HK-2 (cell line): Measurements from ENCODE around the gene SAPCD1.

Experiments used
- DNase-seq: peaks from one replicate; pipeline ENCODE4 v3.0.0-alpha.2; 2018; ENCODE audit not compliant: unreplicated experiment

The SAPCD1 gene

DNA sequence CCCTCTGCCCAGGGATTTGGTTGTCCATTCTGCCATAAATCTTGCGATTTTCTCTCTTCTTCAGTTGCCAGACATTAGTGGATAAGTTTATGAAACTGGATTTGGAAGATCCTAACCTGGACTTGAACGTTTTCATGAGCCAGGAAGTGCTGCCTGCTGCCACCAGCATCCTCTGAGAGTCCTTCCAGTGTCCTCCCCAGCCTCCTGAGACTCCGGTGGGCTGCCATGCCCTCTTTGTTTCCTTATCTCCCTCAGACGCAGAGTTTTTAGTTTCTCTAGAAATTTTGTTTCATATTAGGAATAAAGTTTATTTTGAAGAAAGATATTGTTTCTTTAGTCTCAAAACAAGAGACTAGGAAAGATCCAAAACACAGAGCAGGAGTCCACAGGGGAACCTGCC lies at the start of gene SAPCD1:
SAPCD1 (plus strand) TSS at position 301 of the 400 bp plus-strand sequence. CDS start 399 bp downstream, outside the sequence.
- DNase-seq = no peak

DNA sequence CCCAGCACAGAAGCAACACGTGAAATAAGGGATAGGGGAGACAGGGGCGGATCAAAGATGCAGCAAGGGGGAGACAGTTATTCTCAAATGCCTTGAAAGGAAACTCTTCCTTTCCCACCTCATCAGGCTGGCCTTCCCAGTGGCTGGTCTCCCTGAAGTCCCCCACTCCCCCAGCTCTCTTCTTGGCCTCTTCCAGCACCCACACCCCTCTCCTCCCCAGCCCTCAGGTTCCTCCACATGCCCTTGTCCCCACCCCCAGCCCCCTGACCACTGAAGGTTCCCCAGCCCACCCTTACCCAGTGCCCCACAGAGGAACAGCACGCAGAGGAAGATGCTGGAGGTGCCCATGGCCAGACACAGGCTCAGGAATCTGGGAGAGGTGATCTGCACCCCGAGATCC lies 49.0 kb upstream of the SAPCD1 start:
- no peak for DNase-seq

DNA sequence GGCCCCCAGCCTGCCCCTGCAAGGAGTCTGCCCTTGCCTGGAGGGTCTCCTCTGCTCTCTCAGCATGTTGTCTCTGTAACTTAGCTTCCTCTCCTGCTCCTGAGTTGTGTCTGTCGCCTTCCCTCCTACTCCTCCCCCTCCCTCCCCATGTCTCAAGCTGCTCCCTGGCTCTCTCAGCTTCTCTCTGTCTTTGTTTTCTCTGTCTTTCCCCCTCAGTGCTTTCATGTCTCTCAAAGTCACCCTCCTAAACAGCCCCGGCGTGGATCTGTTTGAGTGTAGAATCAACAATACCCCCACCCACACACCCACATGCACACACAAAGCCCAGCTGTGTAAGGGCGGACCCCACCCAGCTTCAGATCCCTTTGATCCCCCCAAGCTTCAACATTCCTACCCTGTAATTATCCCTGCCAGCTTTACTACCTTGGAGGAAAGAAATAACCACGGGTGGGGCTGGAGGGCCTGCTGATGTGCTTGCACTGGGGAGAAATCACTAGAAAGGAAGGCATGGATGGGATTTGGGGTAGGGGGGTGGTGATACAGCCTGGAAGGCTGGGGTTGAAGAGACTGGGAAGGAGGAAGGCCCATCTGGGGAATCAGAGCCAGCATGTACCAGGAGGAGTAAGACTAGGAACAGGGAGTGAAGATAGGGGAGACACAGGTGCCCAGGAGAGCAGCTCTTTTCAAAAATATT lies 48.3 kb upstream of the SAPCD1 start:
- no peak for DNase-seq

DNA sequence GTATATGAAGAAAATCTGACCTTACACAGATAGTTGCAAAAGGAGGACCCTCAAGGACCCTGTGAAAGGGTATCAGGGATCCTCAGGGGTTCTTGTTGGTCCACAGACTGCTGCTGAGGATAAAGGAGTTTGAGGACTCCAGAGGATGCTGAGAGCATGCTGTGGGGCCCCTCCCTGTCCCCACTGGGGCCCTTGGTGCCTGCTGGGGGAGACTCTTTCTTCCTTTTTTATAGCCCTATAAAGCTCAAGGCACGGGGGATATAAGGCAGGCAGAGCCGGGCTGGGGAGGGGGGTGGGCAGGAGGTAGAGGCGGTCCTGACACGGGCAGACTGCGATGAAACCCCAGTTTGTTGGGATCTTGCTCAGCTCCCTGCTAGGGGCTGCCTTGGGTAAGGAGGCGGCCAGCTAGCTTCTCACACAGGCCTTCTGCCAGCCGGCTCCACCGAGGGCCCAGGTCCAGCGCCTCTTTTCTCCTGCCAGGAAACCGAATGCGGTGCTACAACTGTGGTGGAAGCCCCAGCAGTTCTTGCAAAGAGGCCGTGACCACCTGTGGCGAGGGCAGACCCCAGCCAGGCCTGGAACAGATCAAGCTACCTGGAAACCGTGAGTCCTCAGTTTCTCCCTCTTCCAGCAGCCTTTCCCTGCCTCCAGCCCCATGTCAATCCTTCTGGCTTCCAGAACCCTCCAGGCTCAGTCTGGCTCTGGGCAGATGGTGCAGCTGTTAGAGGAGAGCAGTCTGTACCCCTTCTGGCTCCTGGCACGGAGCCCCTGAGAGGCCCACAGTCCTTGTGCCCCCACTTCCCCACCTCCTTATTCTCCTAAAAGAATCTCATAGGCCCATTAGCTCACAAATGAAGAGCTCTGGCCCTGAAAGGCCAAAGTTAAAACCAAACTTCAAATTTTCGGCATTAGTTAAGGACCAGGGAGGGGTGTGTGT lies 47.2 kb upstream of the SAPCD1 start, which contains the start of gene LY6G6D:
LY6G6D (plus strand) TSS at position 327 of the 937 bp plus-strand sequence; CDS start at position 335, 8 bp downstream.
- no peak for DNase-seq

DNA sequence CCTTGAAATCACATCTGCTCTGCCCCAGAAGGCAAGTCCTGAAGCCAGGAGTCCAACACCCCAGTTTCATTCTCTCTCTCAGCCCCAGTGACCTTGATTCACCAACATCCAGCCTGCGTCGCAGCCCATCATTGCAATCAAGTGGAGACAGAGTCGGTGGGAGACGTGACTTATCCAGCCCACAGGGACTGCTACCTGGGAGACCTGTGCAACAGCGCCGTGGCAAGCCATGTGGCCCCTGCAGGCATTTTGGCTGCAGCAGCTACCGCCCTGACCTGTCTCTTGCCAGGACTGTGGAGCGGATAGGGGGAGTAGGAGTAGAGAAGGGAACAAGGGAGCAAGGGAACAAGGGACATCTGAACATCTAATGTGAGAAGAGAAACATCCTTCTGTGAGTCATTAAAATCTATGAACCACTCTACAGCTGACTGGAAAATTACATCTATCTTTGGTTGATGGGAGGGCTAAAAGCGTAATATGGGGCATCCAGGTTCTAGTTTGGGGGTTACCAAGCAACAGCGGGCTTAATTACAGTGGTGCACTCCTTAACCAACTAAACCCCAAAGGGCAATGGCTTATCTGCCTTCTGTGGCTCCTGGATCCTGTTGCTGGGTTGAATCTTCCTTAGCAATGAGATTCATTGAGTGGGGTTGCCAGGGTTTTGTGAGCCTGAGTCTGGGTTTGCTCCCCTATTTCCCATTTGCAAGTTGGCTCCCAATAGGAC lies 44.8 kb upstream of the SAPCD1 start:
- DNase-seq = no peak

DNA sequence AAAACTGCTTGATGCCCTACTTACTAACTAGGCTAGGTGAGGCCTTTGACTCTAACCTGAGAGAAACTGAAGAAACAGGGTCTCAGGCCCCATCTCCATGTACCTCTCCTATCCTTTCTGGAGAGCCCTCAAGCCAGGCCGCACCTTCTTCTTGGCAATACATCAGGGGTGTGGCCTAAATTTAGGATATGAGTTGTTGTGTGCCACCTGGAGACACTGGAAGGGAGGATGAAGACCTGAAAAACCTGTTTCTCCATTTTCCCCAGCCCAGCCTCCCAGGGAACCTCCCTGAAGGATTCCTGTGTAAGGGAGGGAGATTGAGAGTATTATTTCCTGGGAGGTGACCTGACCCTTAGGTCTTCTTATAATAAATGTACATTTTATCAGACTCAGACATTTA lies 44.2 kb upstream of the SAPCD1 start:
- DNase-seq = no peak

DNA sequence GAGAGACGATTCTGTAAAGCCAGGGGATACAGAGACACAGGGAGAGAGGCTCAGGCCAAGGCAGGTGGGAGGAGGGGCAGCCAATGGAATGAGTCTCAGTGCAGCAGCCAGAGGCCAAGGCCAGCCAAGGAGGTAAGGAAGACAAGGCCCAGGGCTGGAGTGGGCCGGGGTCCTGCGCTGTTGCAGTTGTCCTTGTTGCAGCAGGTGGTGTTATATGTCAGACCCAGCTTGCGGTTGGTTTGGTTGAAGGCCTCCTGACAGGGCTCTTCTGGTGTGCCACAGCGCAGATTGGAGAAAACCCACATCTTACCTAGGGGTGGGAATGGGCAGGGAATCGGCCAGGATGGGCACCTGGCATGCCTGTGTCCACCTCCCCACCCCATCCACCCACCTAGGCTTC lies 43.5 kb upstream of the SAPCD1 start:
- no peak for DNase-seq

DNA sequence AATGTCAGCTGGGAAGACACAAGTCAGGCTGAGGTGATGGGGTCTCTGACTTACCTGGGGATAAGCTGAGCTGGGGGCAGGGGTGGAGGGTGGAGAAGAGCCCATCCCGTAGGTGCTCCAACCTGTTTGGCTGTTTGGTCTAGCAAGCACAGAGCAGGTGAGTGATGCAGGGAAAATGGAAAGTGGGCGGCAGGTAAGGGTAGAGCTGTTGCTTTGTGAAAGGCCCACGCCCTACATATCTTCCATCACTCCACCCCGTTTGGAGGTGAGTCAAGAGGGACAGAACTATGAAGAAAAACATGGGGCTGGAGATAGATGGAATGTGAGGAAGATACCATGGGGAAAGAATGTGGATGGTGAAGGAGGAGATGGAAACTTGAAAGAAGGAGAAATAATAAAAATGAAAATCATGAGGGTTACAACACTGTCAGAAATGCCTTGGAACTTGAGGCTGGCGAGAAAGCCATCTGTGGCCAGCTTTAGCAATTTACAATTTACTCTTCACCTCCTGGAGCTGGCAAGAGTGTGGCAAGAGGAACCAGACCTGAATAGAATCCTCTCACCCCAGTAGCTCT lies 42.2 kb upstream of the SAPCD1 start:
- no peak for DNase-seq

DNA sequence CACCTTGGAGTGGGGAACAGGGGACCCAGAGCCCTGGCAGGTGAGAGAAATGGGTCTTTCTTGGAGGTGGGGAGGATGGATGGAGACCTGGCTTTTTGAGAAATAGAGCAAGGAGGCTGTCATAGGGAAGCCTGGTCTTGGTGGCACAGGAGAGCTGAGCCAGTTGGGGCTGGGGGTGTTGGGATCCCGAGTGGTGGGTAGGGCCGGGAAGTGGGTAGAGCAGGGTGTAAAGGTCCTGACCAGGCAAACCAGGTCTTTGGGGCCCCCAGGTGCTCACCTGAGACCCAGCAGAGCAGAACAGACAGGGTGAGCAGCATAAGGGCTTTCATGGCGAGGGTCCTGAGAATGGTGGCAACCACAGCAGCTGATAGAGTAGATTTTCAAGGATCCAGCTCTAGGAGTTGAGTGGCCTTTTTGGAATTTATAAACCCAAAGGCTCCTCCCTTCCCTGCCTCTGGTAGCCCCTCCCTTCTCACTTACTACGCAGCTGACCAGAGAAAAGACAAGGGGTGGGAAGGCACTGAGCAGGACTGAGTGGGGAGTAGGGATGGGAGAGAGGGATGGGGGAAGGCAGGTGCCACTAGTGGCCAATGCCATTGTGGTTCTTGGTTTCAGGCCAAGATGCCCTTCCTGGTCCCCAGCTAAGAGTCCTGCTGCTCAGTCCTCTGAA lies 41.0 kb upstream of the SAPCD1 start, which contains the start of gene LY6G6C:
LY6G6C (minus strand) TSS at position 396 of the 670 bp plus-strand sequence; CDS start at position 329, 67 bp downstream.
- DNase-seq = no peak

DNA sequence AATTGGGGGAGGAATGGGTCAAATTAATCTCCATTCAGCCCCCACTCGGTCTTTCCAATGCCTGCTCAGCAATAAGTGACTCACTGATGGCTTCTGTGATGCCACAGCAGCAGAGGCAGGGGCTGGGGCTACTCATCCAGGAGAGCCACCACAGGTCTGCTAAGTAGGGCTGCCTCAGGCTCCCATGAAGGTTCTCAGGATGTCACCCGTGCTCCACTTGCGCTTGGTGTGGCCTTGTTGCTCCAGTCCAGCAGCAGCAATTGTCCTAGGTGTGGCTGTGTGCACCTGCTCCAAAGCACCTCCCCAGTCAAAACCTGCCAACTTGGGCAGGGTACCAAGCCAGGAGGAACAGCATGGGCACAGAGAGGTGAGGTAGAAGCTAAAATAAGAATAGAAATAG lies 40.3 kb upstream of the SAPCD1 start:
- no peak for DNase-seq

DNA sequence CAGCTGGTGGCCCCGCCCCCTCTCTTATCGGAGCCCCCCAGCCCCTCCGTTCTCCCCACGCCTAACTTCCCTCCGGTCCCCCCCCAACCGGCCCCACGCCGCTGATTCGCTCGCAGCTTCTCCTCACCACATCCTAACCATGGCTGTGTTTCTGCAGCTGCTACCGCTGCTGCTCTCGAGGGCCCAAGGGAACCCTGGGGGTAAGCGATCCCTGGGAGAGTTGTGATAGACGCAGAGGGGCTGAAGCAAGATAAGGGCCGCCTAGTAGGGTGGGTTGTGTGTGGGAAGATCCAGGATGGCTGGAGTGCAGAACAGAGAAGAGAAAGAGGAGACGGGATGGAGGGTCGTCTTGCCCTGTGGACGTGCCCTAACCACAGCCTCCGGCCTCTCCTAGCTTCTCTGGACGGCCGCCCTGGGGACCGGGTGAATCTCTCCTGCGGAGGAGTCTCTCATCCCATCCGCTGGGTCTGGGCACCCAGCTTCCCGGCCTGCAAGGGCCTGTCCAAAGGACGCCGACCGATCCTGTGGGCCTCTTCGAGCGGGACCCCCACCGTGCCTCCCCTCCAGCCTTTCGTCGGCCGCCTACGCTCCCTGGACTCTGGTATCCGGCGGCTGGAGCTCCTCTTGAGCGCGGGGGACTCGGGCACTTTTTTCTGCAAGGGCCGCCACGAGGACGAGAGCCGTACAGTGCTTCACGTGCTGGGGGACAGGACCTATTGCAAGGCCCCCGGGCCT lies 39.0 kb upstream of the SAPCD1 start, which contains the start of gene MPIG6B:
MPIG6B (plus strand) TSS at position 129 of the 735 bp plus-strand sequence; CDS start at position 140, 11 bp downstream.
- DNase-seq = no peak

DNA sequence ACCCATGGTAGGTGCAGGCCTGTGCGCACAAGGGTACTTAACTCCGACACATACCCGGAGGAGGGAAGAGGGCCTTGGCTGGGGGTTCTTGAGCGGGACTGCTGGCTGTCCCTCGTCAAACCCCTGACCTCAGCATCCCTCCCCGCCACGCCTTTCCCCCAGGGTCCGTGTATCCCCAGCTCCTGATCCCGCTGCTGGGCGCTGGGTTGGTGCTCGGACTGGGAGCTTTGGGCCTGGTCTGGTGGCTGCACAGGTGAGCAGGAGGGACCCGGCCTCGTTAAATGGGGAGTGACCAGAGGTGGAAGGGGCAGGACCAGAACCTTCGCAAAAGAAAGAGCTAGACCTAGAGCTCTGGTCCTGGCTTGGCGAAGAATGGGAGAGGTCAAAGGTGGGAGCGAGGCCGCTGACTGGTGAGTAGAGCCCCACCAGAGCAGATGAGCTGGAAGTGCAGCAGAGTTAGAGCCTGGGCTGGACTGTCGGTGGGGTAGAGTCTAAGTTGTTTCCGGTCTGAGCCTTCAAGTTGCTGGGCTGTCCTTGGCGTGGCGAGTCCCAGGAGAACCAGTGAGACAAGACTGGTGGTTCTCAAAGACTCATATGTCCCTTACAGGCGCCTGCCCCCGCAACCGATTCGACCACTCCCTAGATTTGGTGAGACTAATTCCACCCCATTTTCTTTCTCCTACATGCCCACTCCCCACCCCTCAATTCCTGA lies 38.3 kb upstream of the SAPCD1 start:
- DNase-seq = no peak

DNA sequence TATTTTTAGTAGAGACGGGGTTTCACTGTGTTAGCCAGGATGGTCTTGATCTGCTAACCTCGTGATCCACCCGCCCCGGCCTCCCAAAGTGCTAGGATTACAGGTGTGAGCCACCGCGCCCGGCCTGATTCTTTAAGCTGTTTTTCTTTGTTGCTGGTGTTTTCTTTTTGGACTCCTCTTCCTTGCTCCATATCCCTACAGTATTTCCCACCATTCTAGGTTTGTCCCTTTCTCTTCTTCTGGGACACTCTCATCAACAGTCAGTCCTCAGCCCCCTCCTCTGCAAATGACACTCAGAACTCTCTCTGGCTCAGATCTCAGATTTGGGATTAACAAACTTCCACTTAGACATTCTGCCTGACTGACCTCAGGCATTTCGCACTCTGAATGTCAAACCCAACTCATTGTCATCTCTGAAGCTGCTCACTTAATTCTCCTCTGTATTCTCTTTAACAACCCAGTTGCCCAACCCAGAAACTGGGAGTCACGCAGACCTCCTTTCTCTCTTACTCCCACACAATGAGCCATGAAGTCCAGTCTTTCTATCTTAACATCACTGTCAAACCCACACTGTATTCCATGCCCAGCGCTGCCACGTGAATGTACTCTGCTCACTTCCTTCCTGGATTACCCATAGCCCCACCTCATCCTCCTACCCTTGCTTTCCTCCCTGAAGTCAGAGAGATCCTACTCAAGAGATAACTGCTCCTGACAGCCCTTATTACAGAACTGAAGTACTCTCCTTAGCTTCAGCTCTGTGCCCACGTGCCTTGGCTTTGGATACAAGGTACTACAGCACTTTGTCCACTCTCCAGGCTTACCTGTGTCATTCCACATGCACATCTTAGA lies 36.7 kb upstream of the SAPCD1 start:
- no peak for DNase-seq

DNA sequence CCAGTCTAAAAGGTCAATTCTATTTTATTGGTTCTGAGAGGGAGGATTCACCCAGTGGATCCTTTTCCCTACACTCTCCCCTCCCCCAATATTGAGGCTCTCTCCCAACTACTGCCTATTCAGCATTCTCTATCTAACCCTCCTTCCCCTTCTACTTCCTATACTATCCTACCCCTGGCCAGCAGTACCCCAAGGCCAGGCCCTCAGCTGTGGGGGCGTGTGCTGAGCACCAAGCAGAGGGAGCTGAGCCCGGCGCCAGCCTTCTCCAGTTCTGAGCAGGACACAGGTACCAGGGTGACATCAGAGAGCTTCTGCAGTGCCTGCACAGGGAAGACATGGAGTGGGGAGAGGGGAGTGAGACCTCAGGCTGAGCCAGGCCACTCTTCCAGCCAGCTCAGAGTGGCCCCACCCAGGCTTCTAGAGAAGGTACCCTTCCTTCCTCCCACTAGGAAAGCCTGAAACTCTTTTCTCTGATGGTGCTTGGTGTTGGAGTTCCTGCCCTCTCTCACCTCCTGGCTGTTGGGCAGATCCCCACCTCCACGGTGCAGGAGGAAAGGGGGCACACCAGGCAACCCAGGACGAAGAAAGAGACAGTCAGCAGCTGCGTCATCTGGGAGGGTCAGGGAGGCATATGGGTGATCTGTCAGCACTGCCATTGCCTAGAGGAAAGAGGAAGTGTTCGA lies 35.3 kb upstream of the SAPCD1 start:
- DNase-seq = no peak

DNA sequence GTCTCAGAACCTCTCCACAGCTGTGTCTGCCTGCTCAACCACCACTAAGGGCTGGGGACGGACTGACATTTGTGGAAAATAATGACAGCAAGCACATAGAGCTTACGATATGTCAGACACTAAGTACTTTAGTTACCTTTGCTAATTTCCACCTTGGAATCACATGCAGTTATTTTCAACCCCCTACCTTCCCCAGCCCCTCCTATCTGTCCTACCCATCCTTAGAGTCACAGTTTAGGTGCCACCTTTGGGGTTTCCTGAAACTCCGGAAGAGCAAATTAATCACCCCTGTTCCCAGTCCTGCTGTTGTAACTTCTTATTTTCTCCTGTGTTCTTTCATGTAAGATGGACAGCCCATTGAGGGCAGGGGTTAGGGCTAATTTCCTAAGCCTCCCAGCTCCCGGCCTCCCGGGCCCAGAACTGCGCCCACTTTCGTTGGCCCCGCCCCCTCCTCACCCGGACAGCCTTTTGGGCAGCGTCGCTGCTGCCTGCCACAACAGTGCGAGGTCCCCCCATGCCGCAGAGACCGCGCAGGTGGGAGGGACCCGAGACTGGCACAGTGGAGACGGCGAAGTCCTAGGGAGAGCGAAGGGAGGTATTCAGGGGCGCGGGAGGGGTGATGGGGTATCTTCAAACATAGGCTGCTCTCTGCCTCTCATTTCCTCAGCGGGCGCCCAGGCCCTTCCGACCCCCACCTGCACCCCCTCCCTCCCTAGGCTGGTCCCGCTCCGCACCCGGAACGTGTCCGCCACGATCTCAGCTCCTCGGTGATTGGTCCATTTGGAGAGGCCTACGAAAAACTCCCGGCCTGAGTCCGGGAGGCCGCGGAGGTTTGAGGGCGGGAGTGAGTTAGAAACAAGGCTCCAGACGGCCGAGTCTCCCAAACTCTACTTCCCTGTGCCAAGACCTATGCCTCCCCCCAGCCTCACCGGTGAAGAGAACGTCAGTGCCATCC lies 34.5 kb upstream of the SAPCD1 start:
- DNase-seq = no peak

DNA sequence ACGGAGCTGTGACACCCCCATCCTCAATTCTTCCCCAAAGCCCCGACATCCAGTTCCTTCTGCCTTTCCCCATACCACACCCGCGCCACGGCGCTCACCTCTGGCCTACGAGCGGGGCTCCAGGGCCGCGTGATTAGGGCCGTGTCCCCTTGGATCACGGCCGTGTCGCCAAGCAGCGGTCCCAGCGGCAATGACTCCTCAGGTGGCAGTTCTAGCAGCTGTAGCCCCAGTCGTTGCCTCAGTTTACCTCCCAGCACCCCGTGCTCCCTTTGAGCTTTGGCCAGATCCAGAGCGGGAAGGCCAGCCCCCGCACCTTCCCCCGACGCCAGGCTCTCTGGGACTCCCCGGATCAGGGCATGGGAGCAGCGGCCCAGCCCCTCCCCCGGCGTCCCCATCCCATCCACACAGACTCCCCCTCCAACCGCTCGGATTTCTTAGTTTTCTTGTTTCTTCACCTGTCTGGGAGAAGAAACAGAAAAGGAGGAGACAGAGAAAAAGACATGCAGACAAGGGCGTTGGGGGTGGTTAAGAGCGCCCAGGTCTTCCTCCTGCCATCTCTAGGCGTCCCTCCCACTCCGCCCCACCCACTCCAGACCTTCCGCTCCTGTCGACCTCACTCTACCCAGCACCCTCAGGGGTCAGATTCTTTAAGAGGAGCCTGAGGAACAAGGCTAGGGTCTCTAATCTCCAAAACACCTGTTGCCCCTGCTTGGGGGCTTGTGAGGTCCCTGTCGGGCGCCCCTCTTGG lies 33.5 kb upstream of the SAPCD1 start, which contains the start of gene DDAH2:
DDAH2 (minus strand) TSS at position 533 of the 748 bp plus-strand sequence; CDS start at position 395, 138 bp downstream.
- DNase-seq = no peak
